HCT116 (cell line): Measurements from ENCODE around the gene TM9SF1. TPM values are rescaled to one million over a fixed set of nuclear protein-coding genes. Genes with fewer than 3 reads are reported as not detected.

Experiments
- ATAC-seq: fragments of 200-7000 bp; cut with Tn5 transposase; 2 replicates; pipeline ENCODE4 v1.9.1; 2020; ENCODE audit warnings: mild to moderate bottlenecking, moderate library complexity
- BruUV-seq: library from RNA; stranded (reverse); fragments of 400-500 nt; replicated peaks from 2 replicates; lab custom pipeline; 2021; lab: Mats Ljungman, UMichigan
- CTCF ChIA-PET: fragments of 300-600 bp; sonication (Branson Sonifier 250); formaldehyde crosslinking; loops from one replicate; lab custom pipeline; 2021; ENCODE audit warnings: antibody characterized with exemption; lab: Charles Lee
- POLR2A ChIA-PET: fragments of 300-600, 350-600 bp; sonication (Branson Sonifier 250); formaldehyde crosslinking; loops from one replicate; lab custom pipeline; 2021; ENCODE audit warnings: antibody characterized with exemption; lab: Charles Lee
- RAD21 ChIA-PET, 2 experiments: fragments of 300-600 bp; sonication (Branson Sonifier 250); formaldehyde crosslinking; loops; one replicate each; lab custom pipeline; 2023; ENCODE audit warnings: low total read pairs in 2 of 2; ENCODE audit not compliant: uncharacterized antibody in 2 of 2, unreplicated experiment in 2 of 2, low non-redundant PET in 1 of 2; lab: Charles Lee
- DNase-seq: peaks from one replicate; pipeline ENCODE4 v3.0.0-alpha.2; 2010; ENCODE audit warnings: low read depth, low spot score
- H2AFZ ChIP-seq: fragments of 200-600 bp; shearing (Covaris generic), sonication (generic); 2 replicates; pipeline ENCODE4 v1.6.1; 2017; ENCODE audit warnings: low read depth, mixed run types, mixed read lengths, antibody characterized with exemption, low read length; ENCODE audit not compliant: poor library complexity, severe bottlenecking
- H3K27ac ChIP-seq: 2 replicates; pipeline ENCODE4 v1.5.1; 2012; ENCODE audit warnings: low read depth, low read length
- H3K27me3 ChIP-seq: fragments of 200-600 bp; sonication (generic); 2 replicates; pipeline ENCODE4 v1.6.1; 2016; ENCODE audit warnings: mixed run types, low read length, mixed read lengths; ENCODE audit not compliant: insufficient read depth
- H3K36me3 ChIP-seq, 2 experiments: fragments of 200-500 bp in 1 of 2; fragments of 200-600 bp in 1 of 2; sonication (Bioruptor generic) in 1 of 2; sonication (generic) in 1 of 2; 2 replicates each; pipeline versions ENCODE4 v1.5.1 to v1.6.1; 2014 to 2016; ENCODE audit warnings: low read length in 2 of 2, inconsistent platforms in 1 of 2, mixed read lengths in 1 of 2, mixed run types in 1 of 2; ENCODE audit not compliant: insufficient read depth in 2 of 2, control insufficient read depth in 1 of 2
- H3K4me1 ChIP-seq, 2 experiments: fragments of 200-600 bp in 1 of 2; sonication (generic) in 1 of 2; 2 replicates each; pipeline versions ENCODE4 v1.5.1 to v1.6.1; 2012 to 2017; ENCODE audit warnings: low read length in 2 of 2, inconsistent platforms in 1 of 2, mild to moderate bottlenecking in 1 of 2, mixed read lengths in 1 of 2, mixed run types in 1 of 2, moderate library complexity in 1 of 2; ENCODE audit not compliant: insufficient read depth in 2 of 2, control insufficient read depth in 1 of 2
- H3K4me2 ChIP-seq: fragments of 200-600 bp; sonication (generic); 2 replicates; pipeline ENCODE4 v1.6.1; 2017; ENCODE audit warnings: mixed run types, low read length, mixed read lengths
- H3K4me3 ChIP-seq, 2 experiments: fragments of 200-600 bp in 1 of 2; sonication (generic) in 1 of 2; replicated peaks in 1 of 2; 2 replicates each; pipeline ENCODE4 v1.5.1; 2011 to 2016; ENCODE audit warnings: low read length in 2 of 2, control low read depth in 1 of 2, low read depth in 1 of 2, mild to moderate bottlenecking in 1 of 2, mixed read lengths in 1 of 2, mixed run types in 1 of 2
- H3K79me2 ChIP-seq: fragments of 200-600 bp; sonication (generic); 2 replicates; pipeline ENCODE4 v1.6.1; 2017; ENCODE audit warnings: mild to moderate bottlenecking, mixed run types, low read length, moderate library complexity, mixed read lengths; ENCODE audit not compliant: insufficient read depth
- H3K9ac ChIP-seq: fragments of 200-600 bp; sonication (generic); 2 replicates; pipeline ENCODE4 v1.6.1; 2016; ENCODE audit warnings: low read length, mixed read lengths
- H3K9me2 ChIP-seq: fragments of 200-600 bp; sonication (generic), shearing (Covaris generic); 2 replicates; pipeline ENCODE4 v1.6.1; 2017; ENCODE audit warnings: mixed run types, mild to moderate bottlenecking, moderate library complexity; ENCODE audit not compliant: insufficient read depth
- H3K9me3 ChIP-seq, 2 experiments: fragments of 200-500 bp in 1 of 2; fragments of 200-600 bp in 1 of 2; sonication (Bioruptor generic) in 1 of 2; sonication (generic) in 1 of 2; 2 replicates each; pipeline ENCODE4 v1.6.1; 2014 to 2017; ENCODE audit warnings: low read length in 2 of 2, mixed read lengths in 2 of 2, inconsistent platforms in 1 of 2, low read depth in 1 of 2, mild to moderate bottlenecking in 1 of 2, mixed run types in 1 of 2, moderate library complexity in 1 of 2; ENCODE audit not compliant: control insufficient read depth in 1 of 2, insufficient read depth in 1 of 2
- H4K20me1 ChIP-seq: fragments of 200-600 bp; sonication (generic), shearing (Covaris generic); 2 replicates; pipeline ENCODE4 v1.6.1; 2017; ENCODE audit warnings: mixed run types, mild to moderate bottlenecking, moderate library complexity; ENCODE audit not compliant: insufficient read depth
- ATF3 ChIP-seq: IDR thresholded peaks from 2 replicates; pipeline ENCODE4 v1.6.1; 2012
- JUND ChIP-seq: IDR thresholded peaks from 2 replicates; pipeline ENCODE4 v1.6.1; 2012
- RAD21 ChIP-seq: IDR thresholded peaks from 2 replicates; pipeline ENCODE4 v1.6.1; 2012; ENCODE audit warnings: low read depth, mild to moderate bottlenecking
- REST ChIP-seq: IDR thresholded peaks from 2 replicates; pipeline ENCODE4 v1.6.1; 2012; ENCODE audit warnings: low read depth
- ZFX ChIP-seq: fragments of 450-650 bp; IDR thresholded peaks from 2 replicates; pipeline ENCODE4 v1.6.1; 2017
- ZNF274 ChIP-seq: fragments of 200-500 bp; sonication (Bioruptor generic); IDR thresholded peaks from 2 replicates; pipeline ENCODE4 v1.6.1; 2014; ENCODE audit warnings: mild to moderate bottlenecking, low read depth, low read length, inconsistent platforms
- intact Hi-C: fragments of 100-400 bp; cut with micrococcal nuclease; formaldehyde crosslinking; loops from 2 replicates; pipeline ENCODE4 v1.10.0; 2022
- total RNA-seq: library from RNA; stranded (reverse); gene quantifications from one replicate; pipeline ENCODE4 v1.2.1, GENCODE V29; 2021; ENCODE audit not compliant: unreplicated experiment
- TF ChIP-seq, protein P1 (sequence below), 3 experiments: fragments of 200-600 bp in 1 of 3; sonication (generic) in 1 of 3; IDR thresholded peaks in 2 of 3; conservative IDR thresholded peaks in 1 of 3; 2 replicates each; pipeline ENCODE4 v1.5.1; 2012 to 2017; ENCODE audit warnings: low read depth in 2 of 3, low read length in 2 of 3, antibody characterized with exemption in 1 of 3, borderline replicate concordance in 1 of 3, control low read depth in 1 of 3, mild to moderate bottlenecking in 1 of 3, mixed read lengths in 1 of 3, mixed run types in 1 of 3, moderate library complexity in 1 of 3; ENCODE audit not compliant: insufficient read depth in 1 of 3
- TF ChIP-seq, protein P2 (sequence below): IDR thresholded peaks from 2 replicates; pipeline ENCODE4 v1.6.1; 2012

TM9SF1 gene
- total RNA-seq, 1 experiment from 2014 or later: 35.2 TPM

- no peak for TF ChIP-seq REST
- TF ChIP-seq RAD21: no peak
- TF ChIP-seq JUND: no peak
These were observed 16.1 kb upstream of the TM9SF1 start (continued) for GRCh38 chr14:24211311-24211710.

GRCh38 chr14:24207625-24208024 lies 12.4 kb upstream of the TM9SF1 start:
- no peak overlapping the region for H3K9ac ChIP-seq
- no peak overlapping the region for H3K27ac ChIP-seq
- POLR2A ChIA-PET: interaction anchor here (1.9 kb wide), 1 partner anchor 12 kb away, joined by 4 read pairs; the partner anchor contains the start of gene TM9SF1
- CTCF ChIA-PET: no interaction called here
- DNase-seq (no peak), ATAC-seq (no peak)
- H3K4me2 ChIP-seq: no peak overlapping the region
- no peaks in the 10 kb centered on the region for H3K9me2 ChIP-seq
- RAD21 ChIA-PET: no interaction called here
- BruUV-seq: no TSS peak
- H3K36me3 ChIP-seq: peaks cover 20 to 34% of the 10 kb centered on the region in 2 experiments
- H2AFZ ChIP-seq: no peak overlapping the region
- H3K4me3 ChIP-seq: no peak overlapping the region
- no peaks in the 10 kb centered on the region for H4K20me1 ChIP-seq
- H3K9me3 ChIP-seq: peaks cover 3 to 5% of the 10 kb centered on the region in 2 experiments; a peak in 1 of 4 replicates
- H3K79me2 ChIP-seq: peaks cover 11% of the 10 kb centered on the region; the same call in 1 of the 2 replicates
- H3K27me3 ChIP-seq: no peaks in the 10 kb centered on the region
- no peak for TF ChIP-seq ZNF274
- TF ChIP-seq, protein P1, sequence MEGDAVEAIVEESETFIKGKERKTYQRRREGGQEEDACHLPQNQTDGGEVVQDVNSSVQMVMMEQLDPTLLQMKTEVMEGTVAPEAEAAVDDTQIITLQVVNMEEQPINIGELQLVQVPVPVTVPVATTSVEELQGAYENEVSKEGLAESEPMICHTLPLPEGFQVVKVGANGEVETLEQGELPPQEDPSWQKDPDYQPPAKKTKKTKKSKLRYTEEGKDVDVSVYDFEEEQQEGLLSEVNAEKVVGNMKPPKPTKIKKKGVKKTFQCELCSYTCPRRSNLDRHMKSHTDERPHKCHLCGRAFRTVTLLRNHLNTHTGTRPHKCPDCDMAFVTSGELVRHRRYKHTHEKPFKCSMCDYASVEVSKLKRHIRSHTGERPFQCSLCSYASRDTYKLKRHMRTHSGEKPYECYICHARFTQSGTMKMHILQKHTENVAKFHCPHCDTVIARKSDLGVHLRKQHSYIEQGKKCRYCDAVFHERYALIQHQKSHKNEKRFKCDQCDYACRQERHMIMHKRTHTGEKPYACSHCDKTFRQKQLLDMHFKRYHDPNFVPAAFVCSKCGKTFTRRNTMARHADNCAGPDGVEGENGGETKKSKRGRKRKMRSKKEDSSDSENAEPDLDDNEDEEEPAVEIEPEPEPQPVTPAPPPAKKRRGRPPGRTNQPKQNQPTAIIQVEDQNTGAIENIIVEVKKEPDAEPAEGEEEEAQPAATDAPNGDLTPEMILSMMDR (IDR thresholded peaks at IDR 0.05 in 2 of 3, conservative IDR thresholded peaks at IDR 0.05 in 1 of 3; ENCODE audit: borderline replicate concordance in 1 of 3, insufficient read depth in 1 of 3, low read depth in 2 of 3, low read length in 2 of 3): no peak
- no peak for TF ChIP-seq JUND
- TF ChIP-seq, protein P2, sequence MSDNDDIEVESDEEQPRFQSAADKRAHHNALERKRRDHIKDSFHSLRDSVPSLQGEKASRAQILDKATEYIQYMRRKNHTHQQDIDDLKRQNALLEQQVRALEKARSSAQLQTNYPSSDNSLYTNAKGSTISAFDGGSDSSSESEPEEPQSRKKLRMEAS: no peak
- TF ChIP-seq ATF3: no peak
- no peak for TF ChIP-seq ZFX
- TF ChIP-seq, all 23 proteins: peak for 0
- intact Hi-C loops: no loop called here
- H3K4me1 ChIP-seq: peaks cover 0 to 4% of the 10 kb centered on the region in 2 experiments; a peak in 1 of 4 replicates
